Mammary epithelial cell (primary cell): Measurements from ENCODE around the gene PARD3.

Experiments
- CTCF ChIP-seq, 2 donors: IDR thresholded peaks in 1 of 2; conservative IDR thresholded peaks in 1 of 2; 2 replicates each; pipeline ENCODE4 v1.5.1; 2011 to 2012; ENCODE audit warnings: inconsistent platforms in 2 of 2, low read length in 2 of 2, mild to moderate bottlenecking in 2 of 2, control low read depth in 1 of 2, low read depth in 1 of 2; ENCODE audit not compliant: insufficient read depth in 1 of 2; ENCODE audit errors: extremely low read depth in 1 of 2
- EZH2 ChIP-seq: IDR thresholded peaks from 2 replicates; pipeline ENCODE4 v1.6.1; 2012; ENCODE audit warnings: low read length, inconsistent platforms, borderline replicate concordance

- TF ChIP-seq CTCF (conservative IDR thresholded peaks at IDR 0.05 in 1 of 2, IDR thresholded peaks at IDR 0.05 in 1 of 2; ENCODE audit: extremely low read depth in 1 of 2, insufficient read depth in 1 of 2, low read depth in 1 of 2, low read length in 2 of 2): no peak
- TF ChIP-seq EZH2: no peak
Observed at GRCh38 chr10:34643620-34644019, 171.5 kb downstream of the PARD3 start.
